Measurements from ENCODE around the gene B3GNT8. TPM values are rescaled to one million over a fixed set of nuclear protein-coding genes. Genes with fewer than 3 reads are reported as not detected.
"Not testable (repeated sequence)": the region's sequence is repeated elsewhere in the genome, so short reads cannot be mapped to it uniquely, and the experiment has no call there.

The B3GNT8 gene
- total and polyA plus RNA-seq, 2 experiments from 2014 or later = 2.3 to 5.0 TPM

DNA sequence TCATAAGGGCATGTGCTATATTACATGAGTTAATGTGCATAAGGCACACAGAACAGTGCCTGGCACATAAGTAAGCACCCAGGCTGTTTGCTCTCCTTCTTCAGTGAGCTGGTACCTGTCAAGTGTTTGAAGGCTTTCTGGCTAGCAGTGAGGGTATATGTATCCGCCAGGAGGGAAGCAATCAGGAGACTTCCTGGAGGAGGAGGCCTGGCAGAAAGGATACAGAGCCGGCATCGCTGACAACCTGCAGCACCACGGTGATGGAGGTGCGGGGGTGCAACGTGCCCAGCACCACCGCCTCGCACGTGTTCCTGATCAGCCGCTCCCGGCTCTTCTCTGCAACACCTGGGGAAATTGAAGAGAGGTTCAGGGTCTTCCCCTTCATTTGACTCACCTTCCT is 35.6 kb downstream of the B3GNT8 start:
- 83 to 84% methylated on average over 8 to 11 of the region's 11 CpGs for WGBS, 2 experiments (ENCODE audit: low coverage in 1 of 2, low lambda C conversion rate in 2 of 2, missing lambda C conversion rate in 2 of 2)
- no peak overlapping the region for H3K9ac ChIP-seq
- H2AFZ ChIP-seq = no peak overlapping the region
- no peaks in the 10 kb centered on the region for H3K9me2 ChIP-seq (ENCODE audit: insufficient read depth)
- in situ Hi-C loops (cut with MboI) = no loop called here
- H3K4me1 ChIP-seq (ENCODE audit: insufficient read depth) = no peaks in the 10 kb centered on the region
- no peaks in the 10 kb centered on the region for H3K9me3 ChIP-seq (ENCODE audit: low read depth)
- DNase-seq = no peak
- no peaks in the 10 kb centered on the region for H3F3A ChIP-seq (ENCODE audit: insufficient read depth)
- no peak overlapping the region for H3K4me3 ChIP-seq
- H3K4me2 ChIP-seq (ENCODE audit: unreplicated experiment) = no peak overlapping the region
- no peaks in the 10 kb centered on the region for H3K36me3 ChIP-seq (ENCODE audit: low read depth)
- TF ChIP-seq EZH2 (IDR thresholded peaks at IDR 0.05; ENCODE audit: insufficient read depth, poor library complexity, severe bottlenecking) = no peak
- TF ChIP-seq EZH2phosphoT487 (IDR thresholded peaks at IDR 0.05; ENCODE audit: insufficient read depth, low read depth) = no peak
- no peaks in the 10 kb centered on the region for H4K20me1 ChIP-seq (ENCODE audit: insufficient read depth)
- H3K79me2 ChIP-seq (ENCODE audit: insufficient read depth) = peaks cover 13% of the 10 kb centered on the region
- H3K27me3 ChIP-seq (replicated peaks; ENCODE audit: insufficient read depth) = no peaks in the 10 kb centered on the region
- H3K27ac ChIP-seq = no peak overlapping the region

DNA sequence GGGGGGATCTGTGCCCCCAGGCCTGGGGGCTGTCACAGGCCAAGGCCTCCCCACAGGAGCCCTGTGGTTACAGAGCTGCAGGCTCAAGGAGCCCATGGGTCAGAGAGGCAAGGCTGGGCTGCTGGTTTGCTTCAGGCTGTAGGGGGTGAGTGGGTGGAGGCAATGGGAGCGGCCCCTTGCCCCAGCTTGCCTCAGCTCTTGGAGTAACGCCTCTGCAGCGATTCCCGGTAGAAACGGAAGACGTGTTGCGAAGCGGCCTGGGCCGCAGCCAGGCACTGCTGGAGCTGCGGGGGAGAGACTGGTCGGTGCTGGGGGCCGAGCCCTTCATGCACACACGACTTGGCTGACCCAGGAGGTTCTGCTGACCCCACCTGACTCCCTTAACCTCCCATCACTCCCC is 40.7 kb downstream of the B3GNT8 start:
- no peak overlapping the region for H3K4me2 ChIP-seq (ENCODE audit: unreplicated experiment)
- H3F3A ChIP-seq (ENCODE audit: insufficient read depth) = no peaks in the 10 kb centered on the region
- H3K79me2 ChIP-seq (ENCODE audit: insufficient read depth) = no peaks in the 10 kb centered on the region
- no peaks in the 10 kb centered on the region for H4K20me1 ChIP-seq (ENCODE audit: insufficient read depth)
- no peak overlapping the region for H2AFZ ChIP-seq
- no peak overlapping the region for H3K27ac ChIP-seq
- H3K4me3 ChIP-seq = no peak overlapping the region
- DNase-seq = no peak
- H3K9me2 ChIP-seq (ENCODE audit: insufficient read depth) = no peaks in the 10 kb centered on the region
- H3K4me1 ChIP-seq (ENCODE audit: insufficient read depth) = no peaks in the 10 kb centered on the region
- no peak overlapping the region for H3K9ac ChIP-seq
- no peak for TF ChIP-seq EZH2 (IDR thresholded peaks at IDR 0.05; ENCODE audit: insufficient read depth, poor library complexity, severe bottlenecking)
- no peak for TF ChIP-seq EZH2phosphoT487 (IDR thresholded peaks at IDR 0.05; ENCODE audit: insufficient read depth, low read depth)
- H3K36me3 ChIP-seq (ENCODE audit: low read depth) = no peaks in the 10 kb centered on the region
- no peaks in the 10 kb centered on the region for H3K9me3 ChIP-seq (ENCODE audit: low read depth)
- in situ Hi-C loops (cut with MboI) = no loop called here
- 87 to 91% methylated on average over 13 of the region's 13 CpGs for WGBS, 2 experiments (ENCODE audit: low coverage in 1 of 2, low lambda C conversion rate in 2 of 2, missing lambda C conversion rate in 2 of 2)
- no peaks in the 10 kb centered on the region for H3K27me3 ChIP-seq (replicated peaks; ENCODE audit: insufficient read depth)

GRCh38 chr19:41384351-41384750 is 42.8 kb downstream of the B3GNT8 start:
- no peak for DNase-seq
- in situ Hi-C loops (cut with MboI) = no loop called here
- Histone ChIP-seq H3K9ac (no peak overlapping the region), H3F3A (ENCODE audit: insufficient read depth) (peaks cover 3% of the 10 kb centered on the region; the same call in 1 of the 2 replicates), H3K79me2 (ENCODE audit: insufficient read depth) (no peaks in the 10 kb centered on the region), H3K4me1 (ENCODE audit: insufficient read depth) (no peaks in the 10 kb centered on the region), H3K36me3 (ENCODE audit: low read depth) (no peaks in the 10 kb centered on the region), H3K4me2 (ENCODE audit: unreplicated experiment) (no peak overlapping the region), H2AFZ (no peak overlapping the region), H3K4me3 (no peak overlapping the region), H3K27me3 (replicated peaks; ENCODE audit: insufficient read depth) (no peaks in the 10 kb centered on the region), H4K20me1 (ENCODE audit: insufficient read depth) (no peaks in the 10 kb centered on the region), H3K27ac (no peak overlapping the region), H3K9me2 (ENCODE audit: insufficient read depth) (no peaks in the 10 kb centered on the region), H3K9me3 (ENCODE audit: low read depth) (no peaks in the 10 kb centered on the region)
- TF ChIP-seq EZH2phosphoT487 (IDR thresholded peaks at IDR 0.05; ENCODE audit: insufficient read depth, low read depth) = no peak
- TF ChIP-seq EZH2 (IDR thresholded peaks at IDR 0.05; ENCODE audit: insufficient read depth, poor library complexity, severe bottlenecking) = no peak
- 96% methylated on average over 5 of the region's 5 CpGs for WGBS, 2 experiments (ENCODE audit: low coverage in 1 of 2, low lambda C conversion rate in 2 of 2, missing lambda C conversion rate in 2 of 2)

GRCh38 chr19:41381536-41381935 is 45.6 kb downstream of the B3GNT8 start:
- H2AFZ ChIP-seq; H3K4me3 ChIP-seq; H3K4me2 ChIP-seq (ENCODE audit: unreplicated experiment); H3K27me3 ChIP-seq (replicated peaks; ENCODE audit: insufficient read depth); DNase-seq; H3K9me3 ChIP-seq (ENCODE audit: low read depth); H3K79me2 ChIP-seq (ENCODE audit: insufficient read depth); H3K36me3 ChIP-seq (ENCODE audit: low read depth); in situ Hi-C loops (cut with MboI); H4K20me1 ChIP-seq (ENCODE audit: insufficient read depth); H3K9ac ChIP-seq; H3K27ac ChIP-seq; H3K4me1 ChIP-seq (ENCODE audit: insufficient read depth); H3K9me2 ChIP-seq (ENCODE audit: insufficient read depth); H3F3A ChIP-seq (ENCODE audit: insufficient read depth): not testable (repeated sequence)
- 97 to 98% methylated on average over 8 of the region's 8 CpGs for WGBS, 2 experiments (ENCODE audit: low coverage in 1 of 2, low lambda C conversion rate in 2 of 2, missing lambda C conversion rate in 2 of 2)
